WTC11 (cell line): ENCODE results near the gene NUP214. TPM values are rescaled to one million over a fixed set of nuclear protein-coding genes. Genes with fewer than 3 reads are reported as not detected.

ENCODE experiments used
- CREM ChIP-seq: sonication (generic); formaldehyde crosslinking; IDR thresholded peaks from 2 replicates; pipeline ENCODE4 v1.8.1; 2022; ENCODE audit warnings: mild to moderate bottlenecking, missing genetic modification reagents, moderate library complexity
- EMX1 ChIP-seq: fragments of 250-450 bp; sonication (Bioruptor Pico); IDR thresholded peaks from 2 replicates; pipeline ENCODE4 v1.8.0; 2021; ENCODE audit warnings: mild to moderate bottlenecking
- GABPB1 ChIP-seq: sonication (generic); formaldehyde crosslinking; IDR thresholded peaks from 2 replicates; pipeline ENCODE4 v1.8.1; 2023; ENCODE audit warnings: mild to moderate bottlenecking, missing genetic modification reagents
- MYBL2 ChIP-seq: sonication (generic); formaldehyde crosslinking; IDR thresholded peaks from 2 replicates; pipeline ENCODE4 v1.8.1; 2023; ENCODE audit warnings: mild to moderate bottlenecking, moderate library complexity, missing genetic modification reagents
- NR1H2 ChIP-seq: sonication (generic); formaldehyde crosslinking; IDR thresholded peaks from 2 replicates; pipeline ENCODE4 v1.9.0; 2021; ENCODE audit warnings: mild to moderate bottlenecking, moderate library complexity, missing genetic modification reagents
- SMAD4 ChIP-seq: sonication (generic); formaldehyde crosslinking; IDR thresholded peaks from 2 replicates; pipeline ENCODE4 v1.8.0; 2022; ENCODE audit warnings: mild to moderate bottlenecking, missing genetic modification reagents
- SOX15 ChIP-seq: fragments of 250-450 bp; sonication (Bioruptor Pico); IDR thresholded peaks from 2 replicates; pipeline ENCODE4 v1.9.0; 2021; ENCODE audit warnings: mild to moderate bottlenecking
- TEAD4 ChIP-seq: sonication (generic); formaldehyde crosslinking; IDR thresholded peaks from 2 replicates; pipeline ENCODE4 v1.8.0; 2022; ENCODE audit warnings: mild to moderate bottlenecking, missing genetic modification reagents
- ZNF138 ChIP-seq: sonication (generic); formaldehyde crosslinking; conservative IDR thresholded peaks from 2 replicates; pipeline ENCODE4 v1.8.1; 2022; ENCODE audit warnings: mild to moderate bottlenecking, moderate library complexity, missing genetic modification reagents
- ZNF317 ChIP-seq: sonication (generic); formaldehyde crosslinking; IDR thresholded peaks from 2 replicates; pipeline ENCODE4 v1.8.1; 2023; ENCODE audit warnings: low read depth, mild to moderate bottlenecking, moderate library complexity, missing genetic modification reagents, borderline replicate concordance
- total RNA-seq: library from RNA; stranded (reverse); gene quantifications from 3 replicates; pipeline ENCODE4 v1.2.3, GENCODE V29; 2021
- TF ChIP-seq, protein P1 (sequence below): fragments of 200-600 bp; IDR thresholded peaks from 2 replicates; pipeline ENCODE4 v1.8.0; 2022; ENCODE audit warnings: antibody characterized with exemption
- TF ChIP-seq, protein P2 (sequence below): sonication (generic); formaldehyde crosslinking; IDR thresholded peaks from 2 replicates; pipeline ENCODE4 v1.8.1; 2022; ENCODE audit warnings: mild to moderate bottlenecking, missing genetic modification reagents, moderate library complexity, borderline replicate concordance
- TF ChIP-seq, protein P3 (sequence below): fragments of 250-450 bp; sonication (Bioruptor Pico); IDR thresholded peaks from 2 replicates; pipeline ENCODE4 v1.8.0; 2021; ENCODE audit warnings: mild to moderate bottlenecking
- TF ChIP-seq, protein P4 (sequence below): sonication (generic); formaldehyde crosslinking; IDR thresholded peaks from 2 replicates; pipeline ENCODE4 v1.8.0; 2023; ENCODE audit warnings: missing genetic modification reagents, mild to moderate bottlenecking, borderline replicate concordance
- TF ChIP-seq, protein P5 (sequence below): fragments of 250-450 bp; sonication (Bioruptor Pico); IDR thresholded peaks from 2 replicates; pipeline ENCODE4 v2.1.2; 2022; ENCODE audit warnings: mild to moderate bottlenecking, moderate library complexity
- TF ChIP-seq, protein P6 (sequence below): fragments of 250-450 bp; sonication (Bioruptor Pico); IDR thresholded peaks from 2 replicates; pipeline ENCODE4 v1.9.0; 2021; ENCODE audit warnings: moderate library complexity, mild to moderate bottlenecking, inconsistent platforms, borderline replicate concordance

The NUP214 gene
- total RNA-seq, 1 experiment from 2014 or later: 41.8 TPM

DNA sequence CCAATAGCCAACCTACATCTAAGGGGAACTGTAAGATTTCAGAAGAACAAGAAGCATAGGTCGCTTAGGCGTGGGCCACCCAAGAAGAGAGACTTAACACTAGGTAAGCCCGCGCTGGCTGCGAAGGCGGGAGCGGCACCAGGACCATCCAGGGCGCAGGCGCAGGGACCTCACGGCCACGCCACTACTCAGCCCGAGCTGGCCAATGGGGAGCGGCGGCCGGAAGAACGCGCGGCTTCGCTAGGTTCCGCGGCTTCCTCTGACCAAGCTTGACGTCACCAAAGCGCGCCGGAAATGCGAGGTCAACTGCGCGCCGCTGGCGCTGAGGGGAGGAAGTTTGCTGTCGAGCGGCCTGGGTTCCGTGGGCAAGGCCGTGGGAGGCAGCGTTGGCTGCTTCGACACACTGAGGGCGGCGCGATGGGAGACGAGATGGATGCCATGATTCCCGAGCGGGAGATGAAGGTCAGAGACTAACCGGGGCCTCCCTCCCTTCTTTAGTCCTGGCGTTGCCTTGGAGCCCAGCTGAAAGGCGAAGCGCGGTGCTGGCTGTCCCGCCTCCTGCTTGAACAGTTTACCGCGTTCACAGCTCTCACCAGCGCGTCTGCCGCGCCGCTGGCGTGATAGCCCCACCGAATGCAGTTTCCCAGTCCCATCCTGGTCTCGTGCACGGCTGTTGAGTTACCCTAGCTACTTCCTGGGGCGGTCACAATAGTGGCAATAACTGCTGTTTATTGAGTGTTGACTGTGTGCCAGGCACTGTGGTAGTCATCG lies at the start of gene NUP214 (continued):
- no peak for TF ChIP-seq ZNF317 (CRISPR knock-in tag)
- TF ChIP-seq SOX15 (CRISPR knock-in tag): no peak
- peak; percentile 100 for TF ChIP-seq CREM (CRISPR knock-in tag)
- TF ChIP-seq, protein P1, sequence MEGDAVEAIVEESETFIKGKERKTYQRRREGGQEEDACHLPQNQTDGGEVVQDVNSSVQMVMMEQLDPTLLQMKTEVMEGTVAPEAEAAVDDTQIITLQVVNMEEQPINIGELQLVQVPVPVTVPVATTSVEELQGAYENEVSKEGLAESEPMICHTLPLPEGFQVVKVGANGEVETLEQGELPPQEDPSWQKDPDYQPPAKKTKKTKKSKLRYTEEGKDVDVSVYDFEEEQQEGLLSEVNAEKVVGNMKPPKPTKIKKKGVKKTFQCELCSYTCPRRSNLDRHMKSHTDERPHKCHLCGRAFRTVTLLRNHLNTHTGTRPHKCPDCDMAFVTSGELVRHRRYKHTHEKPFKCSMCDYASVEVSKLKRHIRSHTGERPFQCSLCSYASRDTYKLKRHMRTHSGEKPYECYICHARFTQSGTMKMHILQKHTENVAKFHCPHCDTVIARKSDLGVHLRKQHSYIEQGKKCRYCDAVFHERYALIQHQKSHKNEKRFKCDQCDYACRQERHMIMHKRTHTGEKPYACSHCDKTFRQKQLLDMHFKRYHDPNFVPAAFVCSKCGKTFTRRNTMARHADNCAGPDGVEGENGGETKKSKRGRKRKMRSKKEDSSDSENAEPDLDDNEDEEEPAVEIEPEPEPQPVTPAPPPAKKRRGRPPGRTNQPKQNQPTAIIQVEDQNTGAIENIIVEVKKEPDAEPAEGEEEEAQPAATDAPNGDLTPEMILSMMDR: no peak
- TF ChIP-seq, protein P2, sequence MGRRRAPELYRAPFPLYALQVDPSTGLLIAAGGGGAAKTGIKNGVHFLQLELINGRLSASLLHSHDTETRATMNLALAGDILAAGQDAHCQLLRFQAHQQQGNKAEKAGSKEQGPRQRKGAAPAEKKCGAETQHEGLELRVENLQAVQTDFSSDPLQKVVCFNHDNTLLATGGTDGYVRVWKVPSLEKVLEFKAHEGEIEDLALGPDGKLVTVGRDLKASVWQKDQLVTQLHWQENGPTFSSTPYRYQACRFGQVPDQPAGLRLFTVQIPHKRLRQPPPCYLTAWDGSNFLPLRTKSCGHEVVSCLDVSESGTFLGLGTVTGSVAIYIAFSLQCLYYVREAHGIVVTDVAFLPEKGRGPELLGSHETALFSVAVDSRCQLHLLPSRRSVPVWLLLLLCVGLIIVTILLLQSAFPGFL: no peak
- peak; percentile 95 for TF ChIP-seq GABPB1 (CRISPR knock-in tag)
- no peak for TF ChIP-seq ZNF138 (CRISPR knock-in tag)
- TF ChIP-seq, protein P3, sequence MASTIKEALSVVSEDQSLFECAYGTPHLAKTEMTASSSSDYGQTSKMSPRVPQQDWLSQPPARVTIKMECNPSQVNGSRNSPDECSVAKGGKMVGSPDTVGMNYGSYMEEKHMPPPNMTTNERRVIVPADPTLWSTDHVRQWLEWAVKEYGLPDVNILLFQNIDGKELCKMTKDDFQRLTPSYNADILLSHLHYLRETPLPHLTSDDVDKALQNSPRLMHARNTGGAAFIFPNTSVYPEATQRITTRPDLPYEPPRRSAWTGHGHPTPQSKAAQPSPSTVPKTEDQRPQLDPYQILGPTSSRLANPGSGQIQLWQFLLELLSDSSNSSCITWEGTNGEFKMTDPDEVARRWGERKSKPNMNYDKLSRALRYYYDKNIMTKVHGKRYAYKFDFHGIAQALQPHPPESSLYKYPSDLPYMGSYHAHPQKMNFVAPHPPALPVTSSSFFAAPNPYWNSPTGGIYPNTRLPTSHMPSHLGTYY (CRISPR knock-in tag): no peak
- TF ChIP-seq, protein P4, sequence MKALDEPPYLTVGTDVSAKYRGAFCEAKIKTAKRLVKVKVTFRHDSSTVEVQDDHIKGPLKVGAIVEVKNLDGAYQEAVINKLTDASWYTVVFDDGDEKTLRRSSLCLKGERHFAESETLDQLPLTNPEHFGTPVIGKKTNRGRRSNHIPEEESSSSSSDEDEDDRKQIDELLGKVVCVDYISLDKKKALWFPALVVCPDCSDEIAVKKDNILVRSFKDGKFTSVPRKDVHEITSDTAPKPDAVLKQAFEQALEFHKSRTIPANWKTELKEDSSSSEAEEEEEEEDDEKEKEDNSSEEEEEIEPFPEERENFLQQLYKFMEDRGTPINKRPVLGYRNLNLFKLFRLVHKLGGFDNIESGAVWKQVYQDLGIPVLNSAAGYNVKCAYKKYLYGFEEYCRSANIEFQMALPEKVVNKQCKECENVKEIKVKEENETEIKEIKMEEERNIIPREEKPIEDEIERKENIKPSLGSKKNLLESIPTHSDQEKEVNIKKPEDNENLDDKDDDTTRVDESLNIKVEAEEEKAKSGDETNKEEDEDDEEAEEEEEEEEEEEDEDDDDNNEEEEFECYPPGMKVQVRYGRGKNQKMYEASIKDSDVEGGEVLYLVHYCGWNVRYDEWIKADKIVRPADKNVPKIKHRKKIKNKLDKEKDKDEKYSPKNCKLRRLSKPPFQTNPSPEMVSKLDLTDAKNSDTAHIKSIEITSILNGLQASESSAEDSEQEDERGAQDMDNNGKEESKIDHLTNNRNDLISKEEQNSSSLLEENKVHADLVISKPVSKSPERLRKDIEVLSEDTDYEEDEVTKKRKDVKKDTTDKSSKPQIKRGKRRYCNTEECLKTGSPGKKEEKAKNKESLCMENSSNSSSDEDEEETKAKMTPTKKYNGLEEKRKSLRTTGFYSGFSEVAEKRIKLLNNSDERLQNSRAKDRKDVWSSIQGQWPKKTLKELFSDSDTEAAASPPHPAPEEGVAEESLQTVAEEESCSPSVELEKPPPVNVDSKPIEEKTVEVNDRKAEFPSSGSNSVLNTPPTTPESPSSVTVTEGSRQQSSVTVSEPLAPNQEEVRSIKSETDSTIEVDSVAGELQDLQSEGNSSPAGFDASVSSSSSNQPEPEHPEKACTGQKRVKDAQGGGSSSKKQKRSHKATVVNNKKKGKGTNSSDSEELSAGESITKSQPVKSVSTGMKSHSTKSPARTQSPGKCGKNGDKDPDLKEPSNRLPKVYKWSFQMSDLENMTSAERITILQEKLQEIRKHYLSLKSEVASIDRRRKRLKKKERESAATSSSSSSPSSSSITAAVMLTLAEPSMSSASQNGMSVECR (CRISPR knock-in tag): peak; percentile 95; the same call in 1 of the 2 replicates
- TF ChIP-seq SMAD4 (CRISPR knock-in tag): no peak
- no peak for TF ChIP-seq EMX1 (CRISPR knock-in tag)
- TF ChIP-seq TEAD4: no peak
- no peak for TF ChIP-seq MYBL2
- TF ChIP-seq, protein P5, sequence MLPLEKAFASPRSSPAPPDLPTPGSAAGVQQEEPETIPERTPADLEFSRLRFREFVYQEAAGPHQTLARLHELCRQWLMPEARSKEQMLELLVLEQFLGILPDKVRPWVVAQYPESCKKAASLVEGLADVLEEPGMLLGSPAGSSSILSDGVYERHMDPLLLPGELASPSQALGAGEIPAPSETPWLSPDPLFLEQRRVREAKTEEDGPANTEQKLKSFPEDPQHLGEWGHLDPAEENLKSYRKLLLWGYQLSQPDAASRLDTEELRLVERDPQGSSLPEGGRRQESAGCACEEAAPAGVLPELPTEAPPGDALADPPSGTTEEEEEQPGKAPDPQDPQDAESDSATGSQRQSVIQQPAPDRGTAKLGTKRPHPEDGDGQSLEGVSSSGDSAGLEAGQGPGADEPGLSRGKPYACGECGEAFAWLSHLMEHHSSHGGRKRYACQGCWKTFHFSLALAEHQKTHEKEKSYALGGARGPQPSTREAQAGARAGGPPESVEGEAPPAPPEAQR (CRISPR knock-in tag): no peak
- TF ChIP-seq, protein P6, sequence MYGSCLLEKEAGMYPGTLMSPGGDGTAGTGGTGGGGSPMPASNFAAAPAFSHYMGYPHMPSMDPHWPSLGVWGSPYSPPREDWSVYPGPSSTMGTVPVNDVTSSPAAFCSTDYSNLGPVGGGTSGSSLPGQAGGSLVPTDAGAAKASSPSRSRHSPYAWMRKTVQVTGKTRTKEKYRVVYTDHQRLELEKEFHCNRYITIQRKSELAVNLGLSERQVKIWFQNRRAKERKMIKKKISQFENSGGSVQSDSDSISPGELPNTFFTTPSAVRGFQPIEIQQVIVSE: no peak
- no peak for TF ChIP-seq NR1H2 (CRISPR knock-in tag)
